ENCODE data around the gene SPINK2. TPM values are rescaled to one million over a fixed set of nuclear protein-coding genes. Genes with fewer than 3 reads are reported as not detected.

Gene SPINK2
- total RNA-seq, 1 donor from 2014 or later: not detected

Other genes starting within 250 kb of the SPINK2 start
- gene HOPX, start 140.4 kb downstream of the SPINK2 start, total RNA-seq: 121 and 128 TPM in 2 replicates
- gene REST, start 86.2 kb upstream of the SPINK2 start, total RNA-seq: 52.4 and 60.0 TPM in 2 replicates
- gene NOA1, start 155.9 kb upstream of the SPINK2 start, total RNA-seq: 17.7 and 18.3 TPM in 2 replicates
- gene POLR2B, start 157.2 kb upstream of the SPINK2 start, total RNA-seq: 145 TPM in 2 replicates

Measured in activated T-helper 1 cell treated with anti-CD3 and anti-CD28 coated beads, Interleukin-12 subunit alpha, Interleukin-12 subunit beta, Interleukin-2, Interleukin-4 antibody, amounts not matched to agents 30 ng/mL and 10 ng/mL and 1 ng/mL, durations not matched to agents 14 hours and 24 hours and 36 hours (primary cell).